Iris pigment epithelial cell (primary cell): Measurements from ENCODE around the gene TMEM151B.
"Not testable (repeated sequence)": the region's sequence is repeated elsewhere in the genome, so short reads cannot be mapped to it uniquely, and the experiment has no call there.

ENCODE experiments used
- DNase-seq: peaks from one replicate; pipeline ENCODE4 v3.0.0-alpha.2; 2011; ENCODE audit warnings: low read depth

The TMEM151B gene

DNA sequence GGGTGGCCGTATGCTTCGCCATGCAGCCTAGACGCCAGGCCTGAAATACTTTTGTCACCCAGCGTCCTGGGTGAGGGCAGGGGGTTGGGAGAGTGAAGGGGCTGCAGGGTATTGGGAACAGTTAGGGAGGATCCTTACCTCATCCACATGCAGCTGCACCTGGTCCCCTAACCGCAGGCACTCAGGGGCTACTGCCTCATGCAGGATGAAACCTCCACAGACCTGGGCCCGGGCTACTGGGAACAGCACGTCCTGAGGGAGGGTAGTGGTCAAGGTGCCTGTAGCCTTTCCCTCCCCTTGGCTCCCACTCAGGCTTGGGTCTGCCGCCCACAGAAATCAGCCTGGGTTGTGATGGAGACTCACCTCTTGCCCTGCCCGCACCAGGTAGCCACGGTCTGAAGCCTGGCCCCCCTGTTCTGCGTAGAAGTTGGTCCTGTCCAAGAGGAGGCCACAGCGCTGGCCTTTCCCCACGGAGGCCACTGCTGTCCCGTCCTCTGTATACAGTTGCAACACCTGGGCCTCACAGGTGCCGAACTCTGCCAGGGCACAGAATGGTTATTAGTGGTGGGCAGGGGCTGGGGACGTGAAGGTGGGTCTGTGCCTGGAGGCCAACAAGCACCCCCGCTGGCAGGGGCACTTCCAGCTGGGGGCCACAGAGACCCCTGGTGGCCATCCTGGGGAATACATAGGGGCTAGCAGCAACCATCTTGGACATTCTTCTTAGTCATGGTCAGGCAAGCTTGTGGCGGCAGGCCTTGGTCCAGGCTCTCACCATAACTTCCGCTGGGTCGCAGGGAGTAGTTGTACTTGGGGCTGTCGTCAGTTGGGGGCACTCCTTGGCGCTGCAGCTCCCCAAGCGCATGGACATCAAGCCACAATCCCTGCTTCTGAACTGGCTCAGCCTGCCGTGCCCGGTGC is 34.3 kb downstream of the TMEM151B start:
- peak; percentile 55 for DNase-seq

DNA sequence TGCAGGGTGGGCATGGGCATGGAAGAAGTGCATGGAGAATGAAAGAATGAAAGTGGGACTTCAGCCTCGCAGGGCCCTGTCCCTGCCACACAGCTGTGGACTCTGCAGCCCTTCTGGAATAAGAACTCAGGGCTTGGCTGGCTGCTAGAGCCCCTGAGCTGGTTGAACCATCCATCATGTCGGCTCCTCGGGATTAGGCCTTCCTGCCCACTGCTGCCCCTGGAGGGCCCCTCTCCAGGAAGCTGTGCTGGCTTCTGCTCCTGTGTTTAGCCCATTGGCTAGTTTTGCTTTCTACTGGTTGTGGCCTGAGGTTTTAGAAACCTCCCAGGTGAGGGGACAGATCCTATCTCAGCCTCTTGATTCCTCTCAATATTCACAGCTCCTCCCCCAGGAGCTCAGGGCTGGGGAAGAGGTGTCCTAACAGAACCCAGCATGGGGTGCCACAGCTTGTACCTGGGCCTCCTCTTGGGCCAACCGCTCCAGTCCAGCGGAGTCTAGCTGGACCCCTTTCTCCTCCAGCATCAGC is 35.0 kb downstream of the TMEM151B start:
- DNase-seq, result no peak

DNA sequence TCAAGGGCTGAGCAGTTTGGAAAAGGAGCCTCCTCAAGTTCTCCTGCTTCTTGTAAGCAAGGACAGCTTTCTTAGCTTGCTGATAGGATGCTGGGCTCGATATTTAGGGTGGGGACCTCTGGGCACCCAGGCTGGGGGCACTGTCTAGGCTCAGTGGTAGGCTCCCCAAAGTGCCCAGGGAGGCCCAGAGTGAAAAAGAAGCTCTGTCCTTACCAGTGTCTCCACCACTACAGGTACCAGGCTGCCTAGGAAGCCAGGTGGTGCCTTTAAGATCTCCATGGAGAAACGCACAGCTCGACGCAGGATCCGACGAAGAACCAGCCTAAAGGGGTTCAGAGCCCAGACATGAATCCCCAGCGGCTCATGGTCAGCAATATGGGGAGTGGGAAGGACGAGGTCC is 36.5 kb downstream of the TMEM151B start:
- no peak for DNase-seq

DNA sequence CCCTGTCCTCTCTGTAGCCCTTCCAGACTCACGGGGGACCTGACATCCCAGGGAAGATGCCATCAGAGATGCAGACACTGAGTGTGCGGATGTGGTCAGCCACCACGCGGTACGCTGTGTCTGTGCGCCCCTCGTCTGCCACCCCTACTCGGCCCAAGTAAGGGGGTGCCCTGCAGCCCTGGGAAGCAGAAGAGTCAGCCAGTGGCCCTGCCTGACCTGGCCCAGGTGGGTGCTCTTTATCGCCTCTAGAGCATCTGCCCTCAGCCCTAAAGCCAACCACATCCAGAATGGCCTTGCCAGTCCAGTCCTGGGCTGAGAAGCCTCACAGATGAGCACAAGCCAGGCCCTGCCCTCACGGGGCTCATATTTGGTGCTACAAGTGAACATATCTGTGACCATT is 37.0 kb downstream of the TMEM151B start:
- DNase-seq, result no peak

DNA sequence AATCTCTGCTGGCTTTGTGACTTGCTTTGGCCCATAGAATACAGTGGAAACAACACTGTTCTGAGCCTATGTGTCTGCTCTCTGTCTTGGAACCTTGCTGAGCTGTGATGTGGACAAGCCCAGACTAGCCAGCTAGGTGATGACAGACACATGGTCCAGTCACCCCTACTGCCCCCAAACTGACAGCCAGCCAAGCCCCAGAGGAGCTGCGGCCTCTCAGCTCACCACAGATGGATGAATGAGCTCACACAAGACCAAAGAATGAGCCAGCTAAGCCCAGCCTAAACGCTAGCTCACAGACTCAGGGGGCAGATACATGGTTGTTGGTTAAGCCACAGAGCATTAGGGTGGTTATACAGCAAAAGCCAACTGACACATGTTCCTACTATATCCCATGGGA is 38.8 kb downstream of the TMEM151B start:
- peak; percentile 51 for DNase-seq

DNA sequence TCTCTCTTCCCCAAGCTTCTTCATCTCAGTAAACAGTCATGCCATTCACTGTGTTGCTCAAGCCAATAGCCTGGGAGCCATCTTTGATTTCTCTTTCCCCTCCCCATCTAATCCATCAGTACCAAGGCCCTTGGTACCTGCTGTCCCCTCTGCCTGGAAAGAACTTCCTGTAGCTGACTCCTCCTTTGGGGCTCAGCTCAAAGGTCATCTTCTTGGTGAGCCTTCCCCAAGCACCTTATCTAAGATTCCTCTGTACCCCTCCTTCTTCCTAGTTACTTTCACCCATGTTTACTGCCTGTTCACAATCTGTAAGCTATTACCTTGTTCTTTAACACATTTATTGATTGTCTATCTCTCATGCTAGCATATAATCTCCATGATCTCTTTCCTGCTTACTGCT is 39.4 kb downstream of the TMEM151B start:
- no peak for DNase-seq

DNA sequence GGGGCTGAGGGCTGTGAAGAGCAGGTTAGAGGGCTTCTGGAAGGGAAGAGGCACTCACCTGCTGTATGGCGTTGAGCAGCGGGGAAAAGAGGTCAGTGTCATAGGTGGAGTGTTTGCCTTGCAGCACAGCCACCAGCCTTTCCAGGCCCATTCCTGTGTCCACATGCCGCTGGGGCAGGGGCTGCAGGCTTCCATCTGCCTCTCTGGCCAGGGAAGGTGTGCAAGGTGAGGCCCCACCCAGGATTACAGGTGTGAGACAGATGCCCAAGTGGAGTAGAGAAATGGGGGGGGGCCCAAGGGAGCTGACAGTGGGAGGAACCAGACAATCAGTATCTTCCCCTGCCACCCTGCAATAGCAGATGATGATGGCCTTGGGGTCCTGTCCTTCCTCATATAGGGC is 40.0 kb downstream of the TMEM151B start:
- no peak for DNase-seq

DNA sequence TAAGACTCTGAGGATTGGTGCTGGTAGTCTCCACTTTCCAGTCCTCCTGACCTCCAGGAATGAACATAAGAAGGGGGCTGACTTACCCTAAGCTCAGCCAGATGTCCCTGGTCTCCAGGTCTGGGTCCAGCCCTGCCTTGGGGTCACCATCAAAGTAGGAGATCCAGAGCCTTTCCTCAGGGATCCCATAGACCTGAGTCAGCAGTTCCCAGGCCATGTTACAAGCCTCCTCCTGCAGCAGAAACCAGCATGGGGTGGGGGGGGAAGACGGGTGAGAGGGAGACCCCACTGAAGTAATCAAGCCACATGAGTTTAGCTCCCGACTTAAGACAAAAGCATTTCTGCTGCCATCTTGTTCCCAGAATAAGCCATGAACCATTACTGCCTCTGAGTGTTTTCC is 41.1 kb downstream of the TMEM151B start:
- no peak for DNase-seq

DNA sequence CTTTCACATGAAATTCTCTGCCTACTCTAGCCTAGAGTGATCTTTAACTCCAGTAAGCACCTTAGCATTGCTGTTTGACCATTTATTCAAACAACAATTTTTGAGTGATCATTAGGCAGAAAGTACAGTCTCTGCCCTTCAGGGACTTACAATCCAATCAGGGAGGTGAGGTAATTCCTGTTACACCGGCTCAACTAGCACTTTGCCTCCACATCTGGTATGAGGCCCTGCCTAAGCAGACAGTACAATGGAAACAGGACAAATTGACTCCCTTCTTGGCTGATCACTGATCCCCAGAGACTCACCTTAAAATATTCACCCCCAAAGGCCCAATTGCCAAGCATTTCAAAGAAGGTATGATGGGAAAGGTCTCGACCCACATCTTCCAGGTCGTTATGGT is 41.5 kb downstream of the TMEM151B start:
- no peak for DNase-seq

DNA sequence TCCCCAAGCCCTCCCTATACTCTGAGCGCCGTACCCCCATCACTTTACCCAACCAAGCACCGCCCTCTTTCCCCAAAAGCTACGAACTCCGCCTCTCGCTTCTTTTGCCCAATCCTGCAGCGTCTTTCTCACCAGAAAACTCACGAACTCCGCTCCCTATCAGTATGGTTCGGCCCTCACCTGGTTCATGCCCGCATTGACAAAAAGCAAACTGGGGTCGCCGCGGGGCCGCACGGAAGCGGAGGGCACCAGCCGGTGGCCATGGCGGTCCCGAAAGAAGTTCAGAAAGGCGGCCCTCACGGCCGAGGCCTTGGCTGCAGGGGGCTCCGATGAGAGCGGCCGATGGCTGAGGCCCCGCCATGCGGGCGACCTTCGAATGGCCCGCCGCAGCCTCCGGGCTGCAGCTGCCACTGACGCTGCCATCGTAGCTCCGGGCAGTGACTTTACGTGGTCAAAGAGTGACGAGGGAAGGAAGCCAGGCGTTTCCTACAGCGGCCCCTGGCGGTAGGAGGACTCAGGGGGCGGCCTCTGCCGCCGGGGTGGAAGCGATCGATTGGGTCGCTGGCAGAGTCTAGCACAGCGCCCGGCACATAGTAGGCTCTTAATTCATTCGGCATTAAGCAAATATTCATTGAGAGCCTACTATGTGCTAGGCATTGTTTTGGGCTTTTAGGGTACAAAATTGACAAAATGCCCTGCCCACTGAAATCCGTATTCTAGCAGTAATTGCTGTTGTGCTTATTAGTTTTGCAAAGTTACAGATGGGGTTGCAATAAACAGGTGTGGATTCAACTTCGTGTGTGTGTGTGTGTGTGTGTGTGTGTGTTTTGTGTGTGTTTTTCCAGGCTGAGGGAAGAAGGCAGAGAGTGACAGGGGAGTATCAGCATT is 42.9 kb downstream of the TMEM151B start, which contains the start of gene AARS2:
Gene AARS2, minus strand, starts transcription at position 447 of the 888 bp plus-strand sequence. Its CDS starts 24 bp downstream, at position 423.
- peak; percentile 75 for DNase-seq

DNA sequence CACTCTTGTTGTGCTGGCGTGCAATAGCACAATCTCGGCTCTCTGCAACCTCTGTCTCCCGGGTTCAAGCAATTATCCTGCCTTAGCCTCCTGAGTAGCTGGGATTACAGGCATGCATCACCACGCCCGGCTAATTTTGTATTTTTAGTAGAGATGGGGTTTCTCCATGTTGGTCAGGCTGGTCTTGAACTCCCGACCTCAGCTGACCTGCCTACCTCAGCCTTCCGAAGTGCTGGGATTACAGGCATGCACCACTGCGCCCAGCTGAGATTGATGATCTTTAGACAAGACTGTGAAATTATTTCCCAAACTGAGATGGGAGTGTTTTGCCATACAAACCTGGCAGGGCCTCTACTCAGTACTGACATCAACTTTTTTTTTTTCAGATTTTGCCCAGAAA is 44.4 kb downstream of the TMEM151B start:
- DNase-seq, result not testable (repeated sequence)

DNA sequence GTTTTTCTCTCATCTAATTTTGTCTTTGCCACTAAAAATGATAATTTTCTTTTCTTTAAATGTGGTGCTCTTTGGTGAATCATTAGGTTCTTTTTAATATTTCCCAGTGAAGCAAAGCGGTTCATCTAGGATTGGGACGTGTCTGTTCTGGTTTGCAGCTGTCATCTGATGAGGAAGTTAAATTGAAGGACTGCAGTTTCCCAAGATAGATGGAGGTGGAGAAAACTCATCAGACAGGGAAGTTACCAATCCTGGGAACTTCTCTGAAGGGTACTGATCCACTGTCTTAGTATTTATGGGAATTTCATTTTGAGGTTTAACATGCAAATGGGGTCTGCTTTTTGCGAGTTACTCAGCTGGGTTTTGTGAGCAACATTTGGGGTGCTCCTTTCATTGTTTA is 45.3 kb downstream of the TMEM151B start:
- no peak for DNase-seq

DNA sequence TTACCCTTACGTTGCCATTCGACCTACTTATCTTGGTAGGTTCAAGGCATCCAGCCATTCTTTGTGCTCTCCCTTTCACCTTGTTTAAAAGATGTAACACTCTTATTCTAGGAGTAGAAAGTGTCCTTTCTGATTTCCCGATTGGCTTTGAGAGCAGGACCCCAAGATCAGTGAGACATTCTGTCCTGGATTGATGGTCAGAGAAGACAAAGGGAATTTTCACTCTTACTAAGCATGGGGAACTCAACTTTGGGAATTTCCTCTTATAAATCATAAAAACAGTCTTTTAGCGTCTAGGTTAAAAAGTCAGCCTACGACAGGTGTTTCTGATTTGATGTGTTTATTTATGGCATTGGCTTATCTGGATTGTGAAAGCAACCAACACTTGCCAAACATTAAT is 45.7 kb downstream of the TMEM151B start:
- no peak for DNase-seq

DNA sequence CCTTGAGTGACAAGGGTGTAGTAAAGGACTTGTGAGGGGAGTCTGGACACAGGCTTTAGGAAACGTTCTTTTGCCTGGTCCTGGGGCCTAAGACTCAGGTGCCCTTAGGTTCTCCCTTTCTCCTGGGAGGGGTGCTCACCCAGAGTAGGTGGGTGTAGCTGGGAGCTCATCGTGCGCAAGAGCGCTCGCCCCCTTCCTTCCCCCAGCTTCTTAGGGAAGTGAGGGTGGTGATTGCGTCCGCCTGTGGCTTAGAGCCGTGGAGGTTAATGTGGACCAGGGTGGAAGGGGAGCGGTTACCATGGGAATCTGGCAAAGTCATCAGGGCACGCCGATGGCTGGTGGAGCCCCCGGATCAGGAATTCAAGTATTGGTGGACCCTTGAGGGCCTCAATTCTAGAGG is 46.2 kb downstream of the TMEM151B start:
- no peak for DNase-seq

DNA sequence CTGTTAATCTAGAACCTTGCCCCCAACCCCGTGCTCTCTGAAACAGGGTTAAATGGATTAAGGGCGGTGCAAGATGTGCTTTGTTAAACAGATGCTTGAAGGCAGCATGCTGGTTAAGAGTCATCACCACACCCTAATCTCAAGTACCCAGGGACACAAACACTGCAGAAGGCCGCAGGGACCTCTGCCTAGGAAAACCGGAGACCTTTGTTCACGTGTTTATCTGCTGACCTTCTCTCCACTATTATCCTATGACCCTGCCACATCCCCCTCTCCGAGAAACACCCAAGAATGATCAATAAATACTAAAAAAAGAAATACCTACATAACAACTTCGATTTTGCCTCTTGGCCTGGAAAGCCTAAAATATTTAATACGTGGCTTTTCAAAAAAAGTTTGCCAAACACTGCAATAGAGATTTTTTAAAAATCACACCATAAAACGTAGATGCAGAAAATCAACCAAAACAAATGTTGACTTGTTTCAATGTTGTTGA is 46.9 kb downstream of the TMEM151B start:
- DNase-seq, result not testable (repeated sequence)

DNA sequence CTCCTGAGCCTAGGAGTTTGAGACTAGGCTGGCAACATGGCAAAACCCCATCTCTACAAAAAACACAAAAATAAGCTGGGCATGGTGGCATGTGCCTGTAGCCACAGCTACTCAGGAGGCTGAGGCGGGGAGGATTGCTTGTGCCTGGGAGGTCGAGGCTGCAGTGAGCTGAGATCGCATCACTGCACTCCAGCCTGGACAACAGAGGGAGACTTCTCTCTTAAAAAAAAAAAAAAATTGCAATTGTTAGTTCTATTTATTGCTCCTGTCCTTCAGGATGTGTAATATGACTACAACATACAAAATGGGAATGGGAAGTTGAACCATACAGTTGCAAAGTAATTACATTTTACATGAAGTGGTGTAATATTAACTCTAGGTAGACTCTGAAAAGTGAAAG is 51.0 kb downstream of the TMEM151B start:
- no peak for DNase-seq

DNA sequence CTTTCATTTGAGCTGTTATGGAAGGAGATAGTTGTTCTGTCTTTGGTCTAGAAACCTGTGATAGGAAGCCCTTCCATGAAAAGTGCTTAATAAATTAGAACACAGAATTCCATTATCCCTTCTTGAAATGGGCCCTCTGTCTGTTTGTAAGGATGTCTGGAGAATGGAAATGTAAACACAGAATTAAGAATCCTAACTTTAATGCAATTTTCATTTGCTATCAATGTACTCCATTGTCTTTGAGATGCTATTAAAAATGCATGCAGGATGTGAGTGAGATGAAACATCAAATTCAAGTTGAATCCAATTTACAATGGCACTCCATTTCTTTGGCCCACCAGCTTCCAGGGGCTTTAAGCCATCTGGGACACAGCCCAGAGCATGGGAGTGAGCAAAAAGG is 56.8 kb downstream of the TMEM151B start:
- DNase-seq, result no peak

DNA sequence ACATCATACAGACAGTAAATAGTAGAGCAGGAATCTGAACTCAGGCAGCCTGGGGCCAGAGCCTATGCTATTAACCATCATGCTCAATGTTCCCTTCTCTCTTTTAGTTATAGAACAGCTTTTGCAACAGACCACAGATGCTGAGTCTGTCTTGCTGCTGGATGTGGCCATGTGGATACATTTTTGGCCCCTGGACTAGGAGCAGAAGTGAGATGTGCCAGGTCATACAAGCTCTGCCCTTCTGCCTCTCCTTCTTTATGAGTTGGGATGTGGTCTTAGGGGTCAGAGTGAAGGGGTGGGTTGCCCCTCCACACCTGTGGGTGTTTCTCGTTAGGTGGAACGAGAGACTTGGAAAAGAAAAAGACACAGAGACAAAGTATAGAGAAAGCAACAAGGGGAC is 57.5 kb downstream of the TMEM151B start:
- DNase-seq, result no peak

DNA sequence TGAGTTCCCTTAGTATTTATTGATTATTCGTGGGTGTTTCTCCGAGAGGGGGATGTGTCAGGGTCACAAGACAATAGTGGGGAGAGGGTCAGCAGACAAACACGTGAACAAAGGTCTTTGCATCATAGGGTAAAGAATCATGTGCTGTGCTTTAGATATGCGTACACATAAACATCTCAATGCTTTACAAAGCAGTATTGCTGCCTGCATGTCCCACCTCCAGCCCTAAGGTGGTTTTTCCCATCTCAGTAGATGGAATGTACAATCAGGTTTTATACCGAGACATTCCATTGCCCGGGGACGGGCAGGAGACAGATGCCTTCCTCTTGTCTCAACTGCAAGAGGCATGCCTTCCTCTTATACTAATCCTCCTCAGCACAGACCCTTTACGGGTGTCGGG is 58.0 kb downstream of the TMEM151B start:
- DNase-seq, result not testable (repeated sequence)

DNA sequence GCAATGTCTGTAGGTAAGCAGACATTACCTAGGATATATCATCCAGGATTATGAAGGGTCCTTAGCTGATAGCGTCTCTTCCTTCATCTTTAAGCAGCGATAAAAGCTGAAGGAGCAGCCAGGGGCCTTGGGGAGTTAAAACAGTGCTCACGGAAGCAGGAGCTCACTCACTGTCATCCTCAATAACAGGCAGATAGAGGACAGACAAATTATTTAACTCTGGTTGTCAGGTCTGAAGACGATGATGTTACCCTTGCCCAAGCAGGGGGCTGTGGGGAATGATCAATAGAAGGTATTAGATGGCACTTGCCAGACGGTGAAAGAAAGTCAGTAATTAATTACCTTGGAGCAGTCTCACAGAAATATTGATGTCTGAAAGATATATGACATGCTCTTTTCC is 59.6 kb downstream of the TMEM151B start:
- no peak for DNase-seq

DNA sequence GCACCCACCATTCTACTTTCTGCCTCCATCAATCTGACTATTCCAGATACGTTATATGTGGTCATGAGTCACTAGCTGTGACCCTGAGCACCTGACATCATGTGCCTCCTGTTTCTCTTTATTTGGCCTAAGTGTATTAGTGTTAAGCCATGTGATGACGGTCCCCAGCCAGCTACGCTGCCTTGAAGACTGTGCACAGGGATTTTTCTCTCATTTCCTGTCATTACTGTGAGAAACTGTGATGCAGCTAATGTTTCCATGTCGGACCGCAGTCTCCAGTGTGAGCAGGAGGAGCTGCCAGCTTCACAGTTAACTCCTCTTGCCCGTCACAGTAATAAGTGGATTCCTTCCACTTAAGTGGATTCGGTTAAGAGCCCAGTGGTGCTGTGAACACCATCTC is 62.3 kb downstream of the TMEM151B start:
- peak; percentile 29 for DNase-seq

DNA sequence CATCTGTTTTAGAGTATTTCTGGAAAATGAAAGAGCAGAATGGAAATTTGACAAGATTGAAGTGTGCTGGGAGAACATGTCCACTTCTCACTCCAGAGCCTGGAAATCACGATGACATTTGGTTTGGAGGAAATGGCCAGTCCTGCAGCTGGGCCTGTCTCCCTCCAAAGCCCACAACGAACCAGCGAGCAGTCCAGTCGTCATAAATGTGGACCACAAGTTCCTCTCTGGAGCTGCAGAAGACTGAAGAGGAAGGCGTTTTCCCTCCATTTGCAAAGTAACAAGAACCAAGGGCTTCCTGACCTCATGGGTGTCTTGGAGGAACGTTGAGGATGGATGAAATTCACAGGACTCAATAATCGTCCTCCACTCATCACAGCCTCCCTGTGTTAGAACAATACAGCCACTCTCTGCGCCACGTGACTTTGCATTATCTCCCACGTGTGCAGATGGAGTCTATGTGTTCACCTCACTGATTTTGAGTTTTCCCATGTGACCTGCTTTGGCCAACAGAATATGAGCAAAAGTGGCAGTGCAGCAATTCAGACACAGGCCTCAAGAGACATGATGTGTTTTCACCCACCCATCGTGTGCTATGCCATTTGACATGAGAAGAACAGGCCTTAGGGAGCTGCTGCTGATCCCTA is 63.1 kb downstream of the TMEM151B start:
- DNase-seq, result no peak
